Cardiac fibroblast (primary cell): ENCODE results near the gene PRDX5.
A peak's percentile ranks its signal among the peaks of the same experiment; 100 is the strongest.

Source experiments
- DNase-seq, 2 donors: peaks; one replicate each; pipeline versions ENCODE4 v3.0.0 to v3.0.0-alpha.2; 2010; ENCODE audit warnings: low read depth in 2 of 2
- H3K4me3 ChIP-seq, 2 donors: replicated peaks in 1 of 2; 1 replicate in 1 of 2; 2 replicates in 1 of 2; pipeline ENCODE4 v1.5.1; 2011; ENCODE audit warnings: low read depth in 2 of 2, low read length in 2 of 2, mild to moderate bottlenecking in 2 of 2, moderate library complexity in 1 of 2
- CTCF ChIP-seq: IDR thresholded peaks from one replicate; pipeline ENCODE4 v1.5.1; 2011; ENCODE audit warnings: low read depth, mild to moderate bottlenecking, low read length, inconsistent platforms

The PRDX5 gene

DNA sequence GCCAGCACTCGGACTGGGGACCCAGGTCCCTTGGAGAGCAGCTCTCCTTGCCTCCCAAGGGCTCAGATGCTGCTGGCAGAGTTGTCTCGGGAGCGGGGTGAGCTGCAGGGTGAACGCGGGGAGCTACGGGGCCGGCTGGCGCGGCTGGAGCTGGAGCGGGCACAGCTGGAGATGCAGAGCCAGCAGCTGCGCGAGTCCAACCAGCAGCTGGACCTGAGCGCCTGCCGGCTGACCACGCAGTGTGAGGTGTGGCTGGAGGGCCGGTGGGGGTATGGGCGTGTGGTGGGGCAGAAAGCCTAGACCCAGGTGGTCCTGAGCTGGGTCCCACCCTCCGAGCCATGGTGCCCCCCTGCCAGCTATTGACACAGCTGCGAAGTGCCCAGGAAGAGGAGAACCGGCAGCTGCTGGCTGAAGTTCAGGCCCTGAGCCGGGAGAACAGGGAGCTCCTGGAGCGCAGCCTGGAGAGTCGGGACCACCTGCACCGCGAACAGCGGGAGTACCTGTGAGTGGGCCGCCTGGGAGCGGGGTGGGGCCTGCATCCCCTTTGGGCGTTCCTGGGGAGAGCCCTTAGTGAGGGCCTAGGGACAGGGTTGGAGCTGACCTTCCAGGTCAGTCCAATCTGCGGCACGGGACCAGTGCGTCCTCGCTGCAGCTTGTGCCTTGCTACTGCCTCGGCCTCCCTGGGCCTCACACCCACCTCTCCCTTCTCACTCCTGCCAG lies 35.2 kb downstream of the PRDX5 start:
- no peak for TF ChIP-seq CTCF
- no peak for DNase-seq
- H3K4me3 ChIP-seq, result no peak overlapping the region

DNA sequence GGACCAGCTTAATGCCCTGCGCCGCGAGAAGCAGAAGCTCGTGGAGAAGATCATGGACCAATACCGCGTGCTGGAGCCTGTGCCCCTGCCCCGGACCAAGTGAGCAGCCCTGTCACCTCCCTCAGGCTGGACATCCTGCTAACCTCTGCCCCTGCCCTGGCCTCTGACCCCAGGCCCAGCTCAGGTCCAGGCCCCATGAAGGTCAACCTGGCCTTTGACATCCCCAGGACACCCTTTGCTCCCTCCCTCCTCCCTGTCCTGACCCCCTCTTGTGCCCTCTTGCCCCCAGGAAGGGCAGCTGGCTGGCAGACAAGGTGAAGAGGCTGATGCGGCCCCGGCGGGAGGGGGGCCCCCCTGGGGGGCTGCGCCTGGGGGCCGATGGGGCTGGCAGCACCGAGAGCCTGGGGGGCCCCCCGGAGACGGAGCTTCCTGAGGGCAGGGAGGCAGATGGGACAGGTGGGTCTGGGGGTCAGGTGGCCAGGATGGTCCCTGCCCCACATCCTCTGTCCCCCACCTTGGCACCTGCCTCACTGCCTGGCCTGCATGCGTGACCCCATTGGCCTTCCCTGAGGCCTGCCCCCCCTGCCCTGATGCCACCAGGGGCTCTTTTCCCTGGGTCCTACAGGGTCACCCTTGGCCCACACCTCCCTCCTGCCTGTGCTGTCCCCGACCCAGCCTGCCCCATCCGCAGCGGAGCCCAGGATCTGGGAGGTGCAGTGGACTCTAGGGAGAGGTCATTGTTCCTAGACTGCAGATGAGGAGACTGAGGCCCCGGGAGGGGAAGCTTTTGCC lies 36.0 kb downstream of the PRDX5 start:
- TF ChIP-seq CTCF, result no peak
- no peak overlapping the region for H3K4me3 ChIP-seq
- DNase-seq, result no peak

GRCh38 chr11:64355078-64355940 lies 37.4 kb downstream of the PRDX5 start:
- TF ChIP-seq CTCF, result peak; percentile 89
- peak overlapping the region; percentile 3 to 39 for H3K4me3 ChIP-seq
- peak; percentile 85 to 87 for DNase-seq

DNA sequence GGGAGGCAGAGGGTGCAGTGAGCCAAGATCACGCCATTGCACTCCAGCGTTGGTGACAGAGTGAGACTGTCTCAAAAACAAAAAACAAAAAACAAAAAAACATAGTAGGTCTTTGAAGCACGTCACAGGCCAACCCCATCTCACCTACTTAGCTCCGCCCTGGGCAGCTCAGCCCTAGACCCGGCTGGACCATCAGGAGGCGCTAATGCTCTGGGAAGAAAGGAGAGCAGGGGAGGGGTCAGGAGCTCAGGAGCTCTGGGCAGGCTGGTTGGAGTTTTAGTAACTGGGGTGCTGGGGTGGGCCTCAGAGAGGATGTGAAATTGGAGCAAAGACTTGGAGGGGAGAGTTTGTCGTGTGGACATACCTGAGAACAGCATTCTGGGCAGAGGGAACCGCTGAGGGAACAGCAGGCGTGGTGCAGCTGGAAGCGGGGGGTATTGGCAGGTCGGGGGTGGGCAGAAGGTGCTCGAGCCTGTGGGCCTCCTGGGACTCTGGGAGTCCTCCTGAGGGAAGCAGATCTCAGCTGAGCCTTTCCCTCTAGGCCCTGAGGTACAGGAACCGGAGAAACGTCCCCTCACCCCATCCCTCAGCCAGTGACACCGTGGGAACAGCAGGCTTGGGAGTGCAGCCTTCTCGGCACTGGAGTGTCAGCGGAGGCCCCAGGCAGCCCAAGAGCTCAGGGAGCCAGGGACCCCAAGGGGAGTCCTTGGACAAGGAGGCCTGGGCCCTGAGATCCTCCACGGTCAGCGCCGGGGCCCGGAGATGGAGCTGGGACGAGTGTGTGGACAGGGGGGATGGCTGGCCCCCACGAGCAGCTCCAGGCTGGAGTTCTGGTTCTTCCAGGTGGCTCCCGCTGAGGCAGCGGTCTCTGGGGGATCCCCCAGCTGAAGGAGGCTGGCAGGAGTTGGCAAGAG lies 38.8 kb downstream of the PRDX5 start:
- TF ChIP-seq CTCF, result peak; percentile 54
- peak; percentile 57 to 60 for DNase-seq
- H3K4me3 ChIP-seq, result no peak overlapping the region

- no peak overlapping the region for H3K4me3 ChIP-seq
- no peak for TF ChIP-seq CTCF
- no peak for DNase-seq
Observed at GRCh38 chr11:64357446-64357845, 39.5 kb downstream of the PRDX5 start.
